Measurements from ENCODE around the gene ZNF185. TPM values are rescaled to one million over a fixed set of nuclear protein-coding genes. Genes with fewer than 3 reads are reported as not detected.

ZNF185 gene
- polyA plus RNA-seq, 4 donors = 0.45 to 1.8 (median 1.2) TPM

GRCh38 chrX:152945021-152945979 lies 47.4 kb downstream of the ZNF185 start:
- DNase-seq = no peak
- Histone ChIP-seq H3K9me3 (ENCODE audit: control insufficient read depth in 2 of 2, insufficient read depth in 1 of 2, low read depth in 1 of 2, low read length in 1 of 2) (no peaks in the 10 kb centered on the region), H3K36me3 (ENCODE audit: control insufficient read depth in 3 of 3, insufficient read depth in 2 of 3, low read depth in 1 of 3, low read length in 3 of 3) (peaks cover 0 to 7% (median 0%) of the 10 kb centered on the region in 3 donors), H3K27ac (ENCODE audit: low read depth in 1 of 3, low read length in 2 of 3) (no peak overlapping the region), H3K4me1 (ENCODE audit: control insufficient read depth in 3 of 3, insufficient read depth in 2 of 3, low read depth in 1 of 3, low read length in 2 of 3) (no peaks in the 10 kb centered on the region), H3K27me3 (ENCODE audit: control insufficient read depth in 3 of 3, insufficient read depth in 3 of 3, low read length in 3 of 3) (no peaks in the 10 kb centered on the region), H3K4me3 (ENCODE audit: low read depth in 1 of 3, low read length in 3 of 3) (no peak overlapping the region)
- WGBS, 3 donors = 81 to 96% (median 92%) methylated on average over 10 to 11 of the region's 11 CpGs
- FAIRE-seq = no peak

GRCh38 chrX:152946681-152947080 lies 48.8 kb downstream of the ZNF185 start:
- H3K27ac ChIP-seq (ENCODE audit: low read depth in 1 of 3, low read length in 2 of 3) = no peak overlapping the region
- H3K36me3 ChIP-seq (ENCODE audit: control insufficient read depth in 3 of 3, insufficient read depth in 2 of 3, low read depth in 1 of 3, low read length in 3 of 3) = peaks cover 0 to 7% (median 0%) of the 10 kb centered on the region in 3 donors
- no peak for DNase-seq
- H3K4me3 ChIP-seq (ENCODE audit: low read depth in 1 of 3, low read length in 3 of 3) = no peak overlapping the region
- WGBS, 3 donors = 78 to 98% (median 95%) methylated on average over 6 of the region's 6 CpGs
- H3K4me1 ChIP-seq (ENCODE audit: control insufficient read depth in 3 of 3, insufficient read depth in 2 of 3, low read depth in 1 of 3, low read length in 2 of 3) = no peaks in the 10 kb centered on the region
- H3K27me3 ChIP-seq (ENCODE audit: control insufficient read depth in 3 of 3, insufficient read depth in 3 of 3, low read length in 3 of 3) = no peaks in the 10 kb centered on the region
- FAIRE-seq = no peak
- H3K9me3 ChIP-seq (ENCODE audit: control insufficient read depth in 2 of 2, insufficient read depth in 1 of 2, low read depth in 1 of 2, low read length in 1 of 2) = no peaks in the 10 kb centered on the region

Other genes with a start within 250 kb of the ZNF185 start
- not detected for gene MAGEA3, start 199.3 kb upstream of the ZNF185 start, polyA plus RNA-seq
- gene CSAG2, start 188.8 kb upstream of the ZNF185 start, polyA plus RNA-seq = not detected
- gene MAGEA2B, start 183.4 kb upstream of the ZNF185 start, polyA plus RNA-seq = not detected
- not detected for gene CSAG1, start 164.3 kb upstream of the ZNF185 start, polyA plus RNA-seq
- gene MAGEA12, start 164.3 kb upstream of the ZNF185 start, polyA plus RNA-seq = not detected
- not detected for gene MAGEA2, start 144.2 kb upstream of the ZNF185 start, polyA plus RNA-seq
- gene CSAG3, start 138.8 kb upstream of the ZNF185 start, polyA plus RNA-seq = under 1 TPM in 1 of 4 donors, not detected in 3; 0.12 TPM
- not detected for gene MAGEA6, start 128.4 kb upstream of the ZNF185 start, polyA plus RNA-seq
- 10 to 100 TPM; 11.1 to 29.1 (median 20.3) TPM for gene CETN2, start 67.3 kb upstream of the ZNF185 start, polyA plus RNA-seq
- 10 to 100 TPM; 13.8 to 28.4 (median 19.9) TPM for gene NSDHL, start 67.0 kb upstream of the ZNF185 start, polyA plus RNA-seq
- gene PNMA5, start 96.0 kb downstream of the ZNF185 start, polyA plus RNA-seq = under 1 TPM in 2 of 4 donors, not detected in 2; 0.07 to 0.56 TPM
- gene PNMA3, start 158.4 kb downstream of the ZNF185 start, polyA plus RNA-seq = 10 to 100 TPM in 1 of 4 donors, under 1 TPM in 1, not detected in 2; 0.54 to 68.9 TPM
- 10 to 100 TPM in 1 of 4 donors, 1 to 10 TPM in 1, not detected in 2; 1.8 to 12.0 TPM for gene PNMA6A, start 174.4 kb downstream of the ZNF185 start, polyA plus RNA-seq

Data from small intestine (tissue), 7 donors.